Activated gamma-delta T cell (primary cell): Measurements from ENCODE around the gene EXOSC5.
"Not testable (repeated sequence)": the region's sequence is repeated elsewhere in the genome, so short reads cannot be mapped to it uniquely, and the experiment has no call there.

Experiments used
- DNase-seq: peaks from one replicate; lab custom pipeline; 2025; lab: John Stamatoyannopoulos, UW

Gene EXOSC5

GRCh38 chr19:41426116-41426841 lies 29.1 kb upstream of the EXOSC5 start:
- DNase-seq: no peak

DNA sequence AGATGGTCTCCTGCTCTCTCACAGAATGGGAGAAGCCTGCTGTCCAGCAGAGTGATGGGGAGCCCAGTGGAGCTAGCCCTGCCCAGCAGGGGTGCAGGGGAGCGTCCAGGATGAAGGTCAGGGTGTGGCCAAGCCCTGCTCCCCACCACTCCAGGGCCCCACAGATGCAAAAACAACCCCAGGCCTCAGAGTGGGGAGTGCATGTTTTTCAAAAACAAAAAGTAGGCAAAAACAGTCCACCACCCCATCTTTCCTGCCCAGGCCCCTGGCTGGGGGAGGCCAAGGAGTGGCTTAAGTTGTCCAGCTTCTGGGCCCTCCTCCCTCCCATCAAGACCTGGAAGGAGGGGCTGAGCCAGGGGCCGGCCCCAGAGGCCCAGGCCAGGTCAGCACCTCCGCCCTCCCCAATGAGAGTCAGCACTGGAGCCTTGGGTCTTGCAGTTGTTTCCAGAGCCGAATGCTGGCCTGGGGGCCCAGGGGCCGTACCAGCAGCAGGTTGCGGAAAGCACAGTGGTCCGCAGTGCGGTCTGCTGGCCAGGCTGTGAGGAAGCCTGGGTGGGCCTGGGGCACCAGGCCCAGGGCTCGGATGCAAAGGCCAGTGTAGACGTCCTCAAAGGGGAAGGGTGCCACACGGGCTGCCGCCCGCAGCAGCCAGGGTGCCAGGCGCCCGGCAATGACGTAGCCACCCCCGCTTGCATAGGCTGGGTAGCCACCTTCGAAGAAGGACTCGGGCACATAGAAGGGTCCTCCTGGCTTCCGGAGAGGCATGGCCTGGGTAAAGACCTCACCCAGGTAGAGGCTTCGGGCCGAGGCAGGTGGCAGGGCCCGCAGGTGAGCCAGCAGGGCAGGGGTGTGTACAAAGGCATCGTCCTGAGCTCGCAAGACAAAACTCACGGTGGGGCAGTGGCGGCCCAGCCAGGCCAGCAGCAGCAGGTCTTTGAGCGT lies 28.3 kb upstream of the EXOSC5 start:
- no peak for DNase-seq

DNA sequence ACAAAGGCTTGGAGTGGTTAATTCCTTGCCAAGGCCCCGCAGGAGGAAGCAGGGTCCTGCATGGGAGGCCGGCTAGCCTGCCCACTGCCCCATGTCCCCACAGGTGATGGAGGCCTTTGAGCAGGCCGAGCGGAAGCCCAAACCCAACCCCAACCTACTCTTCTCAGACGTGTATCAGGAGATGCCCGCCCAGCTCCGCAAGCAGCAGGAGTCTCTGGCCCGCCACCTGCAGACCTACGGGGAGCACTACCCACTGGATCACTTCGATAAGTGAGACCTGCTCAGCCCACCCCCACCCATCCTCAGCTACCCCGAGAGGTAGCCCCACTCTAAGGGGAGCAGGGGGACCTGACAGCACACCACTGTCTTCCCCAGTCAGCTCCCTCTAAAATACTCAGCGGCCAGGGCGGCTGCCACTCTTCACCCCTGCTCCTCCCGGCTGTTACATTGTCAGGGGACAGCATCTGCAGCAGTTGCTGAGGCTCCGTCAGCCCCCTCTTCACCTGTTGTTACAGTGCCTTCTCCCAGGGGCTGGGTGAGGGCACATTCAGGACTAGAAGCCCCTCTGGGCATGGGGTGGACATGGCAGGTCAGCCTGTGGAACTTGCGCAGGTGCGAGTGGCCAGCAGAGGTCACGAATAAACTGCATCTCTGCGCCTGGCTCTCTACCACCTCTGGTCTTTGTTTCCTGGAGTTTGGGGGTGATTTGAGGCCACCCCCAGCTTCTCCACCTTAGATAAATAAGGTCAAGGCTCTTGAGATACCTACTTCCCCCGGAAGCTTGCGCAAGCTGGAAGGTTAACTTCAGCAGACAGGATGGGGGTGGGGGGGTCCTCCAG lies 27.4 kb upstream of the EXOSC5 start:
- no peak for DNase-seq

- DNase-seq: no peak
Measured at GRCh38 chr19:41422955-41423354, 25.8 kb upstream of the EXOSC5 start.

DNA sequence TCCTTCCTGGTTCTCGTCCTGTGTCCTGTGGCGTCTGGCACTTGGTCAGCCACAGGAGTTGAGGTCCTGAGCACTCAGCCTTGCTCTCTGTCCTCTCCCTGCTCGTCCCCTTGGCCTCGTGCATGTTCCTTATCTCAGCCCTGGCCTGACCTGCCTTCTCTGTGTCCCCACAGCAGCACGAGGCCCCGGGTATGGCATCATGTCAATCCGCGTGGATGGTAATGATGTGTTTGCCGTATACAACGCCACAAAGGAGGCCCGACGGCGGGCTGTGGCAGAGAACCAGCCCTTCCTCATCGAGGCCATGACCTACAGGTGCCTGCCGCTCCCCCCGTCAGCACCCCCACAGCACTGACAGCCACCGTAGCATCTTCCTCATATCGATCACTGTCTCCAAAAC lies 25.3 kb upstream of the EXOSC5 start:
- no peak for DNase-seq

- no peak for DNase-seq
Measured at GRCh38 chr19:41421973-41422372, 24.8 kb upstream of the EXOSC5 start.

- no peak for DNase-seq
Measured at GRCh38 chr19:41421314-41421713, 24.2 kb upstream of the EXOSC5 start.

GRCh38 chr19:41420101-41420880 lies 23.1 kb upstream of the EXOSC5 start:
- DNase-seq: no peak

DNA sequence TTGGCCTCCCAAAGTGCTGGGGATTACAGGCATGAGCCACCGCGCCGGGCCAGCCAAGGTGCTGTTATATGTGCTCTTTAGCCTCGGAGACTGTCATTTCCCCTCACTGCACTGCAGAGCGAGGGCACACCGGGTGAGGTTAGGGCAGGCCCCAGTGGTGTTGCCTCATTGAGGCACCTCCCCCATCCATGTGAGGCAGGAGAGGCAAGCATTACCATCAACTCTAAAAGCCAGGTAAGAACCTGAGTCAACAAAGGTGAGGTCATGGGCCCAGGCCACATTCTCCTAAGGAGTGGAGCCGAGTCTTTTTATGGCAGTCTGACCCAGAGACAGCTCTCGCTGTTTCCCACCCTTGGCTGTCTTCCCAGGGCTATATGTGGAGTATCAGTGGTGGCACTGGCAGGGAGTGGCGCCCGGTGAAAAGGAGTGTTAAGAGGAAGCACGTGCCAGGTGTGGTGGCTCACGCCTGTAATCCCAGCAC lies 19.1 kb upstream of the EXOSC5 start:
- DNase-seq: no peak

GRCh38 chr19:41415154-41415571 lies 18.0 kb upstream of the EXOSC5 start:
- DNase-seq: no peak

- DNase-seq: no peak
Measured at GRCh38 chr19:41414461-41414860, 17.3 kb upstream of the EXOSC5 start.

DNA sequence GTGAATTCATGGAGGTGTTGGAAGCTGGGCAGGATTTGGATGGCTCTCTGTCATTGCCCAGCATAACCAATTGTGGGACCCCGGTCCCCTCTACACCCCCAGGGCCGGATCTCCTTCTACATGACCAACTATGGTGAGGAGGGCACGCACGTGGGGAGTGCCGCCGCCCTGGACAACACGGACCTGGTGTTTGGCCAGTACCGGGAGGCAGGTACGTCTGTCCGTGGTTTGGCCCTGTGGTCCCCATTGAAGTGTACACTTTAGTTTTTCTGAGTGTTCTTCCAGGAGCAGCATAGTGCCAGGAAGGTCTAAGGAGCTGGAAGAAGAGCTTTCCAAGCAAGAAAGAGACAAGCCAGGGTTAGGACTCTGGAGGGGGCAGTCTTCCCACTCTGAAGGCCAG lies 16.8 kb upstream of the EXOSC5 start:
- DNase-seq: no peak

DNA sequence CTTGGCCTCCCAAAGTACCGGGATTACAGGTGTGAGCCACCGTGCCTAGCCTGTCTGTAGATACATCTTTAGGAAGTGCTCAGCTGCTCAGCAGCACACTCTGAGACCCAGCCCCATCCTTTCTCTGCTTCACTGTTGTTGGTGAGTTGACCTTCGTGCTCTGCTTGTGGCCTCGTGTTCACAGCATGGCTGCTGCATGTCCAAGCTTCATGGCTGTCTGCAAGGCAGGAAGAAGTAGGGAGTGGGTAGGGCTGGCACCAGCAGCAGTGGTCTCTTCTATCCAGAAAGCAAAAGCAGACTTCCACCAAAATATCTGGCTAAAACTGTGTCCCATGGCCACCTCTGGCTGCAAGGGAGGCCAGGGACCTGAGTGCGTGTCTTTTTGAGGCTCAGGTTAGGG lies 15.8 kb upstream of the EXOSC5 start:
- DNase-seq: no peak

DNA sequence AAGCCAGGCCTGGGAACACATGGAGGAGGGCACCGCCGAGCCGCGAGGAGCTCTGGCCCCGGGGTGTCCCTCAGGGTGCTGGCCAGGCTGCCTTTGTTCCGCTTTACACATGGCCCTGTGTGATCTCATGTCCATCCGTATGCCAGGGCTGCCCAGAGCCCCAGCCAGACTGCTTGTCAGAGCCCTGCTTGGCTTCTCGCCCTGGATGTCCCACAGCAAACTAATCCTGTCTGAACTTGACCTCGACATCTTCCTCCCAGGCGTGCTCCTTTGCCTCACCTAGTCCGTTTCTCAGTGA lies 14.8 kb upstream of the EXOSC5 start:
- DNase-seq: no peak

DNA sequence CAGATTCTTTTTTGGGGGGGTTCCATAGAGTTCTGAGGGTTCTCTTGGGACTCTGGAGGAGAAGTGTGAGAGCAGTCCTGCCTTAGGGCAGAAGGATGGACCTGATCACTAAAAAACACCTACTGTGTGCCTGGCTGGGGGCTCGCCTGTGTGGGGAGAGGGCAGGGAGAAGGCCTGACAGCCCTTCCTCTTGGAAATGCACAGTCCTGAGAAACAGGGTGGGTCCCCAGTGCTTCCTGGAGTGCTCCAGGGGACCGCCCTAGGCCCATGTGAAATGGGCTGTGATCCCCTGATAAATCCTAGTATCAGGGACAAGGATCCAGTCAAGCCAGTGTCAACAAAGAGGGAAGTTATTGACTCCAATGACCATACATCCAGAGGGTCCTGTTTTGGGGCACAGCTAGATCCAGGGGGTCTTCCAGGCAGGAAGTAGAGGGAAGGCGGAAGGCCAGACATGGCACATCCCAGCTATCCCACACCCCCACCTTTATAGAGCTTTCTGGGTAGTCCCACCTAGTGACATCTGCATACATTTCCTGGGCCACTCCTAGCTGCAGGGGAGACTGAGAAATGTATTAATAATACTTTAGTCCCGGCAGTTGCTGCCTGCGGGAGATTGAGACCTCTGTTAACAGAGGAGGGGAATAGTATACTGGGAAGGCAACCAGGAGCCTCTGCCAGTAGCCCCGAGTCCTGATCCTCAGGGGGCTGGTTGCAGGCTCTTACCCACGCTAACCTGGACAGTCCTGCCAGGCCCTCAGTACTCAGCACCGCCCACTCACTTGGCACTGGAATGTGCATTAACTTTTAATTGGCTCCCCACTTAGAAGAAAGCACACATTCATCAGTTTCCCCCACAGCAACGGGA lies 14.2 kb upstream of the EXOSC5 start:
- no peak for DNase-seq

- DNase-seq: no peak
Measured at GRCh38 chr19:41410336-41411054, 13.3 kb upstream of the EXOSC5 start.

- no peak for DNase-seq
Measured at GRCh38 chr19:41409288-41409687, 12.1 kb upstream of the EXOSC5 start.

DNA sequence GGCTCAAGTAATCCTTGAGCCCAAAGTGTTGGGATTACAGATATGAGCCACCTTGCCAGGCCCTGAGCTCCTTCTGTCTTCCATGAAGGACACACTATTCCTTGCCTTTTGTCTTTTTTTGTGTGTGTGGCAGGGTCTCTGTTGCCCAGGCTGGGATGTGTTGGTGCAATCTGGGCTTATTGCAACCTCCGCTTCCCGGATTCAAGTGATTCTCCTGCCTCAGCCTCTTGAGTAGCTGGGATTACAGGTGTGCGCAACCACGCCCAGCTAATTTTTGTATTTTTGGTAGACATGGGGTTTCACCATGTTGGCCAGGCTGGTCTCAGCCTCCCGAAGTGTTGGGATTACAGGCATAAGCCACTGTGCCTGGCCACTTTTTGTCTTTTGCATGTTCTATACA lies 11.7 kb upstream of the EXOSC5 start:
- not testable (repeated sequence) for DNase-seq

- no peak for DNase-seq
Measured at GRCh38 chr19:41408256-41408655, 11.1 kb upstream of the EXOSC5 start.

- DNase-seq: no peak
Measured at GRCh38 chr19:41407271-41407670, 10.1 kb upstream of the EXOSC5 start.
